ENCODE results near the gene BACE1. TPM values are rescaled to one million over a fixed set of nuclear protein-coding genes. Genes with fewer than 3 reads are reported as not detected.

BACE1 gene
- total RNA-seq, 1 experiment from 2014 or later, result 9.6 TPM

DNA sequence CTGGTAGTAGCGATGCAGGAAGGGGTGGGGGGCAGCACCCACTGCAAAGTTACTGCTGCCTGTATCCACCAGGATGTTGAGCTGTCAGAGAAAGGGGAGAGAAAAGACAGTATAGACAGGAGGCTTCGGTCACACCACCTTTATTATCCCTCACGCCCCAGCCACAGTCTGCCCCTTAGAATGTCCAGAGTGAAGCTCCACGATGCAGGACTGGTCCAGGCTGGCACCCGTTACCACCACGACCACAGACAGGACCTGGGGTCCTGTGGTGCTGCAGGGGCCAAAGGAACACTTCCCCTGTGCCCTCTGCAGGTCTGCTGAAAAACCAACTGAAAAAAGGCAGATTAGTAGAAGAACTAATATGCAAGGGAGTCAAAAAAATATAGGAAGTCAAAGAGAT, 19.2 kb downstream of the BACE1 start:
- TF ChIP-seq, protein P1, sequence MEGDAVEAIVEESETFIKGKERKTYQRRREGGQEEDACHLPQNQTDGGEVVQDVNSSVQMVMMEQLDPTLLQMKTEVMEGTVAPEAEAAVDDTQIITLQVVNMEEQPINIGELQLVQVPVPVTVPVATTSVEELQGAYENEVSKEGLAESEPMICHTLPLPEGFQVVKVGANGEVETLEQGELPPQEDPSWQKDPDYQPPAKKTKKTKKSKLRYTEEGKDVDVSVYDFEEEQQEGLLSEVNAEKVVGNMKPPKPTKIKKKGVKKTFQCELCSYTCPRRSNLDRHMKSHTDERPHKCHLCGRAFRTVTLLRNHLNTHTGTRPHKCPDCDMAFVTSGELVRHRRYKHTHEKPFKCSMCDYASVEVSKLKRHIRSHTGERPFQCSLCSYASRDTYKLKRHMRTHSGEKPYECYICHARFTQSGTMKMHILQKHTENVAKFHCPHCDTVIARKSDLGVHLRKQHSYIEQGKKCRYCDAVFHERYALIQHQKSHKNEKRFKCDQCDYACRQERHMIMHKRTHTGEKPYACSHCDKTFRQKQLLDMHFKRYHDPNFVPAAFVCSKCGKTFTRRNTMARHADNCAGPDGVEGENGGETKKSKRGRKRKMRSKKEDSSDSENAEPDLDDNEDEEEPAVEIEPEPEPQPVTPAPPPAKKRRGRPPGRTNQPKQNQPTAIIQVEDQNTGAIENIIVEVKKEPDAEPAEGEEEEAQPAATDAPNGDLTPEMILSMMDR (conservative IDR thresholded peaks at IDR 0.05), result no peak
- no peak for TF ChIP-seq EZH2 (IDR thresholded peaks at IDR 0.05; ENCODE audit: low read depth)
- no peak overlapping the region for H3K27ac ChIP-seq

DNA sequence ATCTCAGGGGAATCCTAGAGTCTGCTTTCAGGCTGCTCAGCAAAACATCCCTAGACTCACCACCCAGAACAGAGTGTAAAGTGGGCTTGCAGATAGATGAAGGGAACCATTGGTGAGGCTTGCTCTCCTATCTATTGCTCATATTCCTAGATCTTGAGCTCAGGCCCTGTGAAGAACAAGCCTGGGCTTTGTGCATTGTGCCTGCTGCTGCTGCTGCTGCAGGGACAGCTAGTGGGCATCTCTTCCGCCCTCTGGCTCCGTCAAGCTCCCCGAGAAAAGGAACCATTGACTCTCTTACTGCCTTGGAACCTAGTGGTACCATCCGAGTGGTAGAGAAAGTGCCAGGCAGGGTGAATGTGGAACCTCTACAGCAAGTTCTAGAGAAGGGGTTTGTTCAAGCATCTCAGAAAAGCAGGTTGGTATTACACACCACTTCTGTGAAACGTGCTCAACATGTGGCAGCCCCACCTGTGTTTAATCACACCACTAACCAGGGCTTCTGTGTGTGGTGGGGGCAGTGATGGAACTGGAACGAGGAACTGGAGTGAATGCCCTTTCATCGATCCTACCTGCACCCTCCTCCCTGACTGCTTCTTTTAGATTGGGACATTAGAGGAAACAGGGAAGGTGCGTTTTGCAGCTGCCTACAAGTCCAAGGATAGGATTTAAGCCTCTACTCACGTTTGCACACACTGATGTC, 20.5 kb downstream of the BACE1 start:
- Histone ChIP-seq H2AFZ (no peak overlapping the region), H3K9me2 (ENCODE audit: insufficient read depth) (no peaks in the 10 kb centered on the region), H3K27me3 (ENCODE audit: insufficient read depth, low read depth) (no peaks in the 10 kb centered on the region), H3K4me2 (no peak overlapping the region), H3K9me3 (ENCODE audit: insufficient read depth, low read depth) (no peaks in the 10 kb centered on the region), H3K36me3 (ENCODE audit: low read depth) (no peaks in the 10 kb centered on the region), H3F3A (ENCODE audit: insufficient read depth, low read depth) (no peaks in the 10 kb centered on the region), H3K4me3 (no peak overlapping the region), H3K27ac (no peak overlapping the region), H3K4me1 (replicated peaks; ENCODE audit: insufficient read depth) (no peaks in the 10 kb centered on the region), H3K79me2 (ENCODE audit: low read depth) (no peaks in the 10 kb centered on the region), H4K20me1 (ENCODE audit: insufficient read depth) (no peaks in the 10 kb centered on the region)
- ChIA-PET POLR2A (ENCODE audit: unreplicated experiment) (no interaction called here), CTCF (interaction anchor here (0.6 kb wide), 1 partner anchor 74 kb away, joined by 8 read pairs; no protein-coding TSS in a partner anchor)
- no peak for DNase-seq
- intact Hi-C loops (cut with micrococcal nuclease; ENCODE audit: unreplicated experiment), result no loop called here
- TF ChIP-seq, protein P1 (conservative IDR thresholded peaks at IDR 0.05), result no peak
- no peak for TF ChIP-seq EZH2 (IDR thresholded peaks at IDR 0.05; ENCODE audit: low read depth)
- no TSS peak for BruUV-seq (replicated peaks)

More for the DNA sequence above, 19.2 kb downstream of the BACE1 start:
- no peaks in the 10 kb centered on the region for H4K20me1 ChIP-seq (ENCODE audit: insufficient read depth)
- intact Hi-C loops (cut with micrococcal nuclease; ENCODE audit: unreplicated experiment), result no loop called here
- H3K36me3 ChIP-seq (ENCODE audit: low read depth), result no peaks in the 10 kb centered on the region
- no peaks in the 10 kb centered on the region for H3K27me3 ChIP-seq (ENCODE audit: insufficient read depth, low read depth)
- no peak overlapping the region for H3K4me3 ChIP-seq
- H3K4me2 ChIP-seq, result no peak overlapping the region
- no TSS peak for BruUV-seq (replicated peaks)
- POLR2A ChIA-PET (ENCODE audit: unreplicated experiment), result interaction anchor here (0.6 kb wide), 1 partner anchor 75 kb away, joined by 6 read pairs; no protein-coding TSS in a partner anchor
- H3K9me3 ChIP-seq (ENCODE audit: insufficient read depth, low read depth), result no peaks in the 10 kb centered on the region
- DNase-seq, result no peak
- H3K9me2 ChIP-seq (ENCODE audit: insufficient read depth), result no peaks in the 10 kb centered on the region
- H3K79me2 ChIP-seq (ENCODE audit: low read depth), result no peaks in the 10 kb centered on the region
- H3K4me1 ChIP-seq (replicated peaks; ENCODE audit: insufficient read depth), result no peaks in the 10 kb centered on the region
- no peak overlapping the region for H2AFZ ChIP-seq
- CTCF ChIA-PET, result no interaction called here
- H3F3A ChIP-seq (ENCODE audit: insufficient read depth, low read depth), result no peaks in the 10 kb centered on the region

DNA sequence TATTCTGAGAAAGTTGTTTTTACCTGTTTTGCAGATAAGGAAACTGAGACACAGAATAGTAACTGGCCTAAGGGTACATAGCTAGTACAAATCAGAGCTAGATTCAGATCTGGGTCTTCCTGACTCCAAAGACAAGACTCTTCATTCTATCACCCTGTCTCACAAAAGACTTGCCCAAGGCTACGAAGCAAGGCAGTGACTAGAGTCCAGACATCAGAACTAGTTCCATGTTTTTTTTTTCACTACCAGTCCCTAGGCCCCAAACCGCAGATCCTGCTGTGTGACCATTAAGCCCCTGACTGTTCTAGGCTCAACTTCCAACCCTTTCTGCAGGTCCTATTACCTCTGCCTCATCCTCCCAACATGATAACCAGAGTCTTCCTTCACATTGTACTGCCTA, 23.4 kb downstream of the BACE1 start:
- TF ChIP-seq, protein P1 (conservative IDR thresholded peaks at IDR 0.05), result no peak
- no peak for TF ChIP-seq EZH2 (IDR thresholded peaks at IDR 0.05; ENCODE audit: low read depth)
- CTCF ChIA-PET, result interaction anchor here (0.6 kb wide), 1 partner anchor 366 kb away, joined by 3 read pairs; no protein-coding TSS in a partner anchor

More for the DNA sequence above, 23.4 kb downstream of the BACE1 start:
- H3K36me3 ChIP-seq (ENCODE audit: low read depth), result no peaks in the 10 kb centered on the region
- H3K9me3 ChIP-seq (ENCODE audit: insufficient read depth, low read depth), result no peaks in the 10 kb centered on the region
- H3K27me3 ChIP-seq (ENCODE audit: insufficient read depth, low read depth), result no peaks in the 10 kb centered on the region
- no peaks in the 10 kb centered on the region for H3K9me2 ChIP-seq (ENCODE audit: insufficient read depth)
- H4K20me1 ChIP-seq (ENCODE audit: insufficient read depth), result no peaks in the 10 kb centered on the region
- intact Hi-C loops (cut with micrococcal nuclease; ENCODE audit: unreplicated experiment), result no loop called here
- H3K27ac ChIP-seq, result no peak overlapping the region
- BruUV-seq (replicated peaks), result no TSS peak
- no peak overlapping the region for H2AFZ ChIP-seq
- H3K4me1 ChIP-seq (replicated peaks; ENCODE audit: insufficient read depth), result no peaks in the 10 kb centered on the region
- no peaks in the 10 kb centered on the region for H3K79me2 ChIP-seq (ENCODE audit: low read depth)
- H3K4me3 ChIP-seq, result no peak overlapping the region
- H3K4me2 ChIP-seq, result no peak overlapping the region
- no peaks in the 10 kb centered on the region for H3F3A ChIP-seq (ENCODE audit: insufficient read depth, low read depth)
- POLR2A ChIA-PET (ENCODE audit: unreplicated experiment), result no interaction called here
- DNase-seq, result no peak

Measured in PC-9 (cell line).